Thyroid gland (tissue), 4 donors: Measurements from ENCODE around the gene SIGLEC1. TPM values are rescaled to one million over a fixed set of nuclear protein-coding genes. Genes with fewer than 3 reads are reported as not detected.
A peak's percentile ranks its signal among the peaks of the same experiment; 100 is the strongest.

ENCODE experiments used
- DNase-seq, 2 donors: peaks; one replicate each; pipeline ENCODE4 v3.0.0-alpha.2; 2019
- H3K27ac ChIP-seq, 3 donors: fragments of 200-600 bp; sonication (generic); 1 replicate in 2 of 3; 2 replicates in 1 of 3; pipeline ENCODE4 v1.5.1; 2016 to 2019; ENCODE audit warnings: mild to moderate bottlenecking in 1 of 3, moderate library complexity in 1 of 3
- H3K27me3 ChIP-seq: fragments of 200-600 bp; sonication (generic); one replicate; pipeline ENCODE4 v1.5.1; 2019
- H3K36me3 ChIP-seq, 2 donors: fragments of 200-600 bp; sonication (generic); one replicate each; pipeline ENCODE4 v1.5.1; 2016 to 2019
- H3K4me1 ChIP-seq, 2 donors: fragments of 200-600 bp; sonication (generic); one replicate each; pipeline ENCODE4 v1.5.1; 2017 to 2019
- H3K4me3 ChIP-seq, 3 donors: fragments of 200-600 bp; sonication (generic); replicated peaks in 1 of 3; 1 replicate in 2 of 3; 2 replicates in 1 of 3; pipeline ENCODE4 v1.5.1; 2016; ENCODE audit warnings: mild to moderate bottlenecking in 1 of 3
- H3K9me3 ChIP-seq: fragments of 200-600 bp; sonication (generic); one replicate; pipeline ENCODE4 v1.5.1; 2017
- POLR2A ChIP-seq, 2 donors: fragments of 450-650 bp; IDR thresholded peaks; one replicate each; pipeline ENCODE4 v1.6.1; 2017; ENCODE audit warnings: antibody characterized with exemption in 2 of 2, mild to moderate bottlenecking in 2 of 2, moderate library complexity in 1 of 2
- WGBS, 2 donors: methylation state at CpG; one replicate each; pipeline ENCODE4 v1.1.5; 2017; 5-methylcytosine and 5-hydroxymethylcytosine counted together
- intact Hi-C: fragments of 100-400 bp; cut with DNase I; formaldehyde crosslinking; loops from one replicate; pipeline ENCODE4 v1.15.1; 2023
- total RNA-seq, 4 donors: library from RNA; depleted of rRNA; stranded (reverse); fragments of >200 nt; gene quantifications; one replicate each; pipeline ENCODE4 v1.2.3, GENCODE V29; 2016
- TF ChIP-seq, protein P1 (sequence below), 6 experiments: fragments of 200-600 bp in 3 of 6; fragments of 450-650 bp in 3 of 6; sonication (generic) in 3 of 6; IDR thresholded peaks; one replicate each; pipeline ENCODE4 v1.5.1; 2016 to 2019; ENCODE audit warnings: antibody characterized with exemption in 6 of 6, mild to moderate bottlenecking in 2 of 6, inconsistent platforms in 1 of 6, moderate library complexity in 1 of 6

Gene SIGLEC1
- total RNA-seq, 4 donors from 2014 or later, result 2.6 to 9.1 (median 5.0) TPM

GRCh38 chr20:3711484-3711941 is 887 bp downstream of the SIGLEC1 start:
- Histone ChIP-seq H3K4me3 (no peak overlapping the region), H3K4me1 (peaks cover 0 to 12% of the 10 kb centered on the region in 2 donors), H3K9me3 (no peaks in the 10 kb centered on the region), H3K27ac (no peak overlapping the region), H3K36me3 (no peaks in the 10 kb centered on the region), H3K27me3 (no peaks in the 10 kb centered on the region)
- TF ChIP-seq POLR2A (IDR thresholded peaks at IDR 0.05), result no peak
- TF ChIP-seq, protein P1, sequence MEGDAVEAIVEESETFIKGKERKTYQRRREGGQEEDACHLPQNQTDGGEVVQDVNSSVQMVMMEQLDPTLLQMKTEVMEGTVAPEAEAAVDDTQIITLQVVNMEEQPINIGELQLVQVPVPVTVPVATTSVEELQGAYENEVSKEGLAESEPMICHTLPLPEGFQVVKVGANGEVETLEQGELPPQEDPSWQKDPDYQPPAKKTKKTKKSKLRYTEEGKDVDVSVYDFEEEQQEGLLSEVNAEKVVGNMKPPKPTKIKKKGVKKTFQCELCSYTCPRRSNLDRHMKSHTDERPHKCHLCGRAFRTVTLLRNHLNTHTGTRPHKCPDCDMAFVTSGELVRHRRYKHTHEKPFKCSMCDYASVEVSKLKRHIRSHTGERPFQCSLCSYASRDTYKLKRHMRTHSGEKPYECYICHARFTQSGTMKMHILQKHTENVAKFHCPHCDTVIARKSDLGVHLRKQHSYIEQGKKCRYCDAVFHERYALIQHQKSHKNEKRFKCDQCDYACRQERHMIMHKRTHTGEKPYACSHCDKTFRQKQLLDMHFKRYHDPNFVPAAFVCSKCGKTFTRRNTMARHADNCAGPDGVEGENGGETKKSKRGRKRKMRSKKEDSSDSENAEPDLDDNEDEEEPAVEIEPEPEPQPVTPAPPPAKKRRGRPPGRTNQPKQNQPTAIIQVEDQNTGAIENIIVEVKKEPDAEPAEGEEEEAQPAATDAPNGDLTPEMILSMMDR (IDR thresholded peaks at IDR 0.05), result no peak
- intact Hi-C loops, result no loop called here
- 74 to 78% methylated on average over 3 to 4 of the region's 4 CpGs for WGBS, 2 donors
- DNase-seq, result no peak

DNA sequence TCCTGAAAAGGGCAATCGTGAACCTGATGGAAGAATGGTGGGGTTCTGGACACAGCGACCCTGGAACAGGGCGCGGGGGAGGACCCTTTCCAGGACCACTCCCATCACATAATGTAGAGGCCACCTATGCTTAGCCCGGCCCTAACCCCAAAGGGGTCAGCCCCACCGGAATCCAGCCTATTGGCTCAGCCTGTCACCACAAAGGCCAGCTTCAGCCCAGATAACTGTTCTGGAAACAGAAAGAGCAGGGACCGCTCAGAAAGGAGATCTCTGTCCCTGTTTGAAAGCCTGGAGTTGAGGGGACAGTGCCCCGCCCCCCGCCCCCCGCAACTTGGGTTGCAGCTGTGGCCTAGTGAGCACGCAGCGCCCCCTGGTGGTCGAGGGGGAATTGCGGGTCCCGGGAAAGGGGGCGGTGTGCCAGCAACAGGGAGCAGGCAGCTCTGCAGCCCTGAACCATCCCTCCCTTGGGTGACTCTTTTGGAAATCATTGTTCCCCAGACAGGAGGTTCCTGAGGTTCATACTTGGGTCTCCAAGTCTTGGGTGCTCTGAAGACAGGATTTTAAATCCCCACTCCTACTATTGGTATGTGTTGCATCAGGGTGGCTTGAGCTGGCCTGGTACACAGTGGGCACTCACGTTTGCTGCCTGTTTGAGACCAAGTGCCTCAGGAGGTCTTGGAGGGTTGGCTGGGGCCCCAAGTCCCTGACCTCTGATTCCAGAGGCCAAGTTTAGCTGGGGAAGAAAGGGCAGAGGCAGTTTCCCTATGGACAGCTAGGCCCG is 1.5 kb downstream of the SIGLEC1 start:
- intact Hi-C loops, result no loop called here
- Histone ChIP-seq H3K36me3 (no peaks in the 10 kb centered on the region), H3K4me3 (no peak overlapping the region), H3K9me3 (no peaks in the 10 kb centered on the region), H3K4me1 (peaks cover 0 to 12% of the 10 kb centered on the region in 2 donors), H3K27me3 (no peaks in the 10 kb centered on the region), H3K27ac (peak overlapping the region in 1 of 3 donors; percentile 0)
- no peak for TF ChIP-seq POLR2A (IDR thresholded peaks at IDR 0.05)
- TF ChIP-seq, protein P1 (IDR thresholded peaks at IDR 0.05), result peak; percentile 85 to 96 (median 94)
- WGBS, 2 donors, result 39 to 65% methylated on average over 5 to 17 of the region's 18 CpGs
- DNase-seq, result peak; percentile 68 to 71

DNA sequence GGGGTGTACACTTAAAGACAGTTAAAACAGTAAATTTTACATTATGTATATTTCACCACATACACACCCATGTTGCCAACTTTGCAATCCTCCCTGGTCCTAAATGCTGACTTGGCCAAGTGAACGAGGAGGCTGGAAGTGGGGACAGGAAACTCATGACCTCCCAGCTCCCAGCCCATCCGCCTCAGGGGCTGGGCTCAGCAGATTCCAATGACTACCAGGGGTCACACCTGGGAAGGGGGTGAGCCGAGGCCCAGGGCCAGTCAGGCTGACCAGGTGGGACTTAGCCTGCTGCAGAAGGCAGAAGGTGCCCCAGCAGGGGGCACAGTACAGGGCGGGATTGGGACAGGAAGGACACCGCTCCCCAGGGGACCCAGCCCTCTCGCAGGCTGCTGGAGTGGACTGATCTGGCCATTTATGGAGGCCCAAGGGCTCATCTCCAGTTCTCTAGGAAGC is 2.4 kb downstream of the SIGLEC1 start:
- Histone ChIP-seq H3K4me3 (no peak overlapping the region), H3K4me1 (peaks cover 0 to 12% of the 10 kb centered on the region in 2 donors), H3K36me3 (no peaks in the 10 kb centered on the region), H3K27me3 (no peaks in the 10 kb centered on the region), H3K9me3 (no peaks in the 10 kb centered on the region), H3K27ac (peak overlapping the region in 1 of 3 donors; percentile 0)
- no peak for DNase-seq
- WGBS, 2 donors, result 52 to 73% methylated on average over 3 to 5 of the region's 6 CpGs
- TF ChIP-seq, protein P1 (IDR thresholded peaks at IDR 0.05), result no peak
- TF ChIP-seq POLR2A (IDR thresholded peaks at IDR 0.05), result no peak
- intact Hi-C loops, result no loop called here

GRCh38 chr20:3707508-3707899 is 4.9 kb downstream of the SIGLEC1 start:
- H3K27me3 ChIP-seq, result no peaks in the 10 kb centered on the region
- peaks cover 0 to 12% of the 10 kb centered on the region in 2 donors for H3K4me1 ChIP-seq
- intact Hi-C loops, result loop anchor here (2.0 kb wide), 1 partner anchor 31 kb away; no protein-coding TSS in a partner anchor
- H3K27ac ChIP-seq, result no peak overlapping the region
- TF ChIP-seq, protein P1 (IDR thresholded peaks at IDR 0.05), result no peak
- TF ChIP-seq POLR2A (IDR thresholded peaks at IDR 0.05), result no peak
- no peak for DNase-seq
- H3K36me3 ChIP-seq, result no peaks in the 10 kb centered on the region
- H3K9me3 ChIP-seq, result no peaks in the 10 kb centered on the region
- no peak overlapping the region for H3K4me3 ChIP-seq
- 91 to 98% methylated on average over 3 of the region's 3 CpGs for WGBS, 2 donors
